HUES64 (cell line): Measurements from ENCODE around the gene OSBPL2.

Source experiments
- H3K27ac ChIP-seq: 2 replicates; pipeline ENCODE4 v1.7.0; 2013; ENCODE audit warnings: low read depth, low read length, inconsistent platforms
- H3K27me3 ChIP-seq: 2 replicates; pipeline ENCODE4 v1.6.1; 2013; ENCODE audit warnings: mild to moderate bottlenecking, low read length; ENCODE audit not compliant: insufficient read depth
- H3K36me3 ChIP-seq: 2 replicates; pipeline ENCODE4 v1.6.1; 2013; ENCODE audit warnings: mild to moderate bottlenecking, low read length; ENCODE audit not compliant: insufficient read depth
- H3K4me1 ChIP-seq: 2 replicates; pipeline ENCODE4 v1.6.1; 2013; ENCODE audit warnings: mild to moderate bottlenecking, low read length, moderate library complexity; ENCODE audit not compliant: insufficient read depth
- H3K4me3 ChIP-seq: 2 replicates; pipeline ENCODE4 v1.5.1; 2013; ENCODE audit warnings: mild to moderate bottlenecking, low read length, moderate library complexity
- H3K9ac ChIP-seq: 2 replicates; pipeline ENCODE4 v1.6.1; 2013; ENCODE audit warnings: mild to moderate bottlenecking, low read depth, low read length
- H3K9me3 ChIP-seq: 2 replicates; pipeline ENCODE4 v1.6.1; 2013; ENCODE audit warnings: low read depth, low read length; ENCODE audit not compliant: insufficient read depth
- WGBS: fragments of 150-250, 120-280 bp; methylation state at CpG from one replicate; pipeline ENCODE4 v1.1.7; 2013; ENCODE audit warnings: missing lambda C conversion rate; 5-methylcytosine and 5-hydroxymethylcytosine counted together

The OSBPL2 gene

GRCh38 chr20:62266340-62266739 is 28.0 kb downstream of the OSBPL2 start:
- Histone ChIP-seq H3K36me3 (peaks cover 50% of the 10 kb centered on the region), H3K27me3 (no peaks in the 10 kb centered on the region), H3K9me3 (peaks cover 14% of the 10 kb centered on the region; the same call in 1 of the 2 replicates), H3K9ac (no peak overlapping the region), H3K27ac (no peak overlapping the region), H3K4me3 (no peak overlapping the region), H3K4me1 (no peaks in the 10 kb centered on the region)
- 96% methylated on average over 9 of the region's 10 CpGs for WGBS

- no peaks in the 10 kb centered on the region for H3K27me3 ChIP-seq
Observed at GRCh38 chr20:62266851-62267250, 28.5 kb downstream of the OSBPL2 start.

GRCh38 chr20:62267543-62267942 is 29.2 kb downstream of the OSBPL2 start:
- no peaks in the 10 kb centered on the region for H3K27me3 ChIP-seq
- no peak overlapping the region for H3K27ac ChIP-seq
- no peak overlapping the region for H3K9ac ChIP-seq
- peaks cover 14% of the 10 kb centered on the region; the same call in 1 of the 2 replicates for H3K9me3 ChIP-seq
- H3K4me1 ChIP-seq = no peaks in the 10 kb centered on the region
- H3K4me3 ChIP-seq = no peak overlapping the region
- H3K36me3 ChIP-seq = peaks cover 47% of the 10 kb centered on the region
- 88% methylated on average over 10 of the region's 10 CpGs for WGBS

More at GRCh38 chr20:62266851-62267250, 28.5 kb downstream of the OSBPL2 start:
- Histone ChIP-seq H3K36me3 (peaks cover 47% of the 10 kb centered on the region), H3K4me3 (no peak overlapping the region), H3K9me3 (peaks cover 14% of the 10 kb centered on the region; the same call in 1 of the 2 replicates), H3K9ac (no peak overlapping the region), H3K27ac (no peak overlapping the region), H3K4me1 (no peaks in the 10 kb centered on the region)
- WGBS = 97% methylated on average over 13 of the region's 13 CpGs

- WGBS = 83% methylated on average over 7 of the region's 7 CpGs
- Histone ChIP-seq H3K4me1 (no peaks in the 10 kb centered on the region), H3K27me3 (no peaks in the 10 kb centered on the region), H3K9ac (no peak overlapping the region), H3K36me3 (peaks cover 47% of the 10 kb centered on the region), H3K4me3 (no peak overlapping the region), H3K9me3 (peaks cover 14% of the 10 kb centered on the region; the same call in 1 of the 2 replicates), H3K27ac (no peak overlapping the region)
Observed at GRCh38 chr20:62268228-62268900, 30.0 kb downstream of the OSBPL2 start.

- Histone ChIP-seq H3K9ac (no peak overlapping the region), H3K27ac (no peak overlapping the region), H3K4me3 (no peak overlapping the region), H3K27me3 (no peaks in the 10 kb centered on the region), H3K4me1 (no peaks in the 10 kb centered on the region), H3K9me3 (peaks cover 14% of the 10 kb centered on the region; the same call in 1 of the 2 replicates), H3K36me3 (peaks cover 46% of the 10 kb centered on the region)
- 91% methylated on average over 14 of the region's 14 CpGs for WGBS
Observed at GRCh38 chr20:62269378-62269777, 31.1 kb downstream of the OSBPL2 start.

GRCh38 chr20:62269871-62270270 is 31.6 kb downstream of the OSBPL2 start:
- Histone ChIP-seq H3K27ac (no peak overlapping the region), H3K9me3 (peaks cover 10% of the 10 kb centered on the region; the same call in 1 of the 2 replicates), H3K36me3 (peaks cover 41% of the 10 kb centered on the region), H3K27me3 (no peaks in the 10 kb centered on the region), H3K9ac (no peak overlapping the region), H3K4me1 (no peaks in the 10 kb centered on the region), H3K4me3 (no peak overlapping the region)
- 94% methylated on average over 17 of the region's 17 CpGs for WGBS

- Histone ChIP-seq H3K4me3 (no peak overlapping the region), H3K4me1 (no peaks in the 10 kb centered on the region), H3K9ac (no peak overlapping the region), H3K27me3 (no peaks in the 10 kb centered on the region), H3K9me3 (no peaks in the 10 kb centered on the region), H3K36me3 (peaks cover 29% of the 10 kb centered on the region), H3K27ac (no peak overlapping the region)
- 93% methylated on average over 10 of the region's 10 CpGs for WGBS
Observed at GRCh38 chr20:62272200-62272599, 33.9 kb downstream of the OSBPL2 start.

- WGBS = 96% methylated on average over 18 of the region's 18 CpGs
- no peak overlapping the region for H3K27ac ChIP-seq
- no peaks in the 10 kb centered on the region for H3K27me3 ChIP-seq
- no peaks in the 10 kb centered on the region for H3K9me3 ChIP-seq
- H3K36me3 ChIP-seq = peaks cover 29% of the 10 kb centered on the region
- H3K4me3 ChIP-seq = no peak overlapping the region
- no peak overlapping the region for H3K9ac ChIP-seq
- H3K4me1 ChIP-seq = no peaks in the 10 kb centered on the region
Observed at GRCh38 chr20:62273416-62273815, 35.1 kb downstream of the OSBPL2 start.

- Histone ChIP-seq H3K27ac (no peak overlapping the region), H3K36me3 (peaks cover 37% of the 10 kb centered on the region), H3K9me3 (no peaks in the 10 kb centered on the region), H3K9ac (no peak overlapping the region), H3K27me3 (no peaks in the 10 kb centered on the region), H3K4me1 (no peaks in the 10 kb centered on the region), H3K4me3 (no peak overlapping the region)
- WGBS = 92% methylated on average over 13 of the region's 13 CpGs
Observed at GRCh38 chr20:62274332-62274950, 36.1 kb downstream of the OSBPL2 start.

GRCh38 chr20:62275219-62275618 is 36.9 kb downstream of the OSBPL2 start:
- WGBS = 95% methylated on average over 10 of the region's 10 CpGs
- no peaks in the 10 kb centered on the region for H3K4me1 ChIP-seq
- H3K27ac ChIP-seq = no peak overlapping the region
- H3K36me3 ChIP-seq = peaks cover 45% of the 10 kb centered on the region
- H3K27me3 ChIP-seq = no peaks in the 10 kb centered on the region
- no peak overlapping the region for H3K9ac ChIP-seq
- no peaks in the 10 kb centered on the region for H3K9me3 ChIP-seq
- H3K4me3 ChIP-seq = no peak overlapping the region

GRCh38 chr20:62276439-62276838 is 38.1 kb downstream of the OSBPL2 start:
- Histone ChIP-seq H3K27ac (no peak overlapping the region), H3K36me3 (peaks cover 57% of the 10 kb centered on the region), H3K9me3 (no peaks in the 10 kb centered on the region), H3K4me1 (no peaks in the 10 kb centered on the region), H3K27me3 (no peaks in the 10 kb centered on the region), H3K9ac (no peak overlapping the region), H3K4me3 (no peak overlapping the region)
- WGBS = 89% methylated on average over 6 of the region's 6 CpGs
